HG03571 (cell line): ENCODE measurements around the gene ZNF470.

ENCODE experiments used
- ATAC-seq: cut with Tn5 transposase; IDR thresholded peaks from one replicate; pipeline ENCODE4 v1.9.1; 2021; ENCODE audit not compliant: unreplicated experiment

The ZNF470 gene

GRCh38 chr19:56608274-56608964, 41.2 kb downstream of the ZNF470 start:
- ATAC-seq: no peak

GRCh38 chr19:56611288-56611687, 44.0 kb downstream of the ZNF470 start:
- ATAC-seq: no peak

GRCh38 chr19:56612737-56613136, 45.5 kb downstream of the ZNF470 start:
- ATAC-seq: no peak

- ATAC-seq: no peak
These were observed 46.4 kb downstream of the ZNF470 start for GRCh38 chr19:56613639-56614038.

- ATAC-seq: no peak
These were observed 50.3 kb downstream of the ZNF470 start for GRCh38 chr19:56617531-56617930.

GRCh38 chr19:56619121-56619520, 51.9 kb downstream of the ZNF470 start:
- no peak for ATAC-seq

GRCh38 chr19:56622374-56622773, 55.1 kb downstream of the ZNF470 start:
- no peak for ATAC-seq

GRCh38 chr19:56623006-56623405, 55.7 kb downstream of the ZNF470 start:
- no peak for ATAC-seq

GRCh38 chr19:56625708-56626107, 58.4 kb downstream of the ZNF470 start:
- no peak for ATAC-seq

GRCh38 chr19:56633021-56633420, 65.8 kb downstream of the ZNF470 start:
- no peak for ATAC-seq

GRCh38 chr19:56637976-56638555, 70.8 kb downstream of the ZNF470 start:
- no peak for ATAC-seq
